Neuronal stem cell (in vitro differentiated cells): ENCODE data around the gene AGPS.

ENCODE experiments used
- DNase-seq: peaks from one replicate; pipeline ENCODE4 v3.0.0-alpha.2; 2013; ENCODE audit warnings: low spot score
- H2AFZ ChIP-seq: one replicate; pipeline ENCODE4 v1.6.1; 2013; ENCODE audit warnings: mild to moderate bottlenecking, low read length, inconsistent platforms
- H2AK5ac ChIP-seq: 2 replicates; pipeline ENCODE4 v1.6.1; 2013; ENCODE audit warnings: low read depth, mild to moderate bottlenecking, inconsistent platforms, low read length, moderate library complexity, mixed read lengths
- H2BK120ac ChIP-seq: 2 replicates; pipeline ENCODE4 v1.6.1; 2013; ENCODE audit warnings: low read depth, mild to moderate bottlenecking, inconsistent platforms, low read length, moderate library complexity, mixed read lengths
- H2BK12ac ChIP-seq: one replicate; pipeline ENCODE4 v1.6.1; 2013; ENCODE audit warnings: low read length, inconsistent platforms
- H2BK15ac ChIP-seq: 2 replicates; pipeline ENCODE4 v1.6.1; 2013; ENCODE audit warnings: mild to moderate bottlenecking, low read length, inconsistent platforms, mixed read lengths
- H2BK5ac ChIP-seq: one replicate; pipeline ENCODE4 v1.6.1; 2013; ENCODE audit warnings: inconsistent platforms, mild to moderate bottlenecking, low read length, moderate library complexity
- H3K14ac ChIP-seq: one replicate; pipeline ENCODE4 v1.6.1; 2013; ENCODE audit warnings: low read length, inconsistent platforms
- H3K18ac ChIP-seq: 2 replicates; pipeline ENCODE4 v1.6.1; 2013; ENCODE audit warnings: low read length, inconsistent platforms
- H3K23ac ChIP-seq: 2 replicates; pipeline ENCODE4 v1.6.1; 2013; ENCODE audit warnings: low read depth, mild to moderate bottlenecking, mixed read lengths, low read length, inconsistent platforms; ENCODE audit not compliant: poor library complexity
- H3K27ac ChIP-seq: replicated peaks from 3 replicates; pipeline ENCODE4 v1.5.1; 2013; ENCODE audit warnings: low read length, inconsistent platforms
- H3K27me3 ChIP-seq, 3 experiments: 2 replicates each; pipeline ENCODE4 v1.6.1; 2013; ENCODE audit warnings: low read length in 3 of 3, mild to moderate bottlenecking in 2 of 3, inconsistent platforms in 1 of 3, low read depth in 1 of 3, mixed read lengths in 1 of 3, moderate library complexity in 1 of 3; ENCODE audit not compliant: control insufficient read depth in 3 of 3, insufficient read depth in 3 of 3
- H3K36me3 ChIP-seq, 2 donors: replicated peaks in 1 of 2; 2 replicates each; pipeline ENCODE4 v1.6.1; 2013; ENCODE audit warnings: low read length in 2 of 2; ENCODE audit not compliant: control insufficient read depth in 2 of 2, insufficient read depth in 2 of 2
- H3K4ac ChIP-seq: 2 replicates; pipeline ENCODE4 v1.6.1; 2013; ENCODE audit warnings: inconsistent platforms, mild to moderate bottlenecking, low read length, moderate library complexity
- H3K4me1 ChIP-seq, 2 donors: 1 replicate in 1 of 2; 2 replicates in 1 of 2; pipeline ENCODE4 v1.6.1; 2013; ENCODE audit warnings: low read length in 2 of 2, low read depth in 1 of 2; ENCODE audit not compliant: control insufficient read depth in 2 of 2, insufficient read depth in 1 of 2
- H3K4me2 ChIP-seq: one replicate; pipeline ENCODE4 v1.6.1; 2013; ENCODE audit warnings: mild to moderate bottlenecking, low read length, inconsistent platforms; ENCODE audit not compliant: insufficient read depth, poor library complexity, severe bottlenecking
- H3K4me3 ChIP-seq, 2 donors: 2 replicates each; pipeline ENCODE4 v1.5.1; 2013; ENCODE audit warnings: low read length in 2 of 2, mild to moderate bottlenecking in 2 of 2, inconsistent platforms in 1 of 2, moderate library complexity in 1 of 2
- H3K79me1 ChIP-seq: one replicate; pipeline ENCODE4 v1.6.1; 2013; ENCODE audit warnings: low read depth, mild to moderate bottlenecking, inconsistent platforms, low read length, moderate library complexity
- H3K9ac ChIP-seq: one replicate; pipeline ENCODE4 v1.6.1; 2013; ENCODE audit warnings: mild to moderate bottlenecking, low read depth, low read length, inconsistent platforms; ENCODE audit not compliant: poor library complexity
- H3K9me3 ChIP-seq, 2 donors: replicated peaks in 1 of 2; 2 replicates each; pipeline versions ENCODE3 to v1.6.1; 2013; ENCODE audit warnings: low read length in 2 of 2, mild to moderate bottlenecking in 2 of 2, inconsistent platforms in 1 of 2, low read depth in 1 of 2, mixed read lengths in 1 of 2, moderate library complexity in 1 of 2; ENCODE audit not compliant: control insufficient read depth in 2 of 2, insufficient read depth in 1 of 2
- H4K8ac ChIP-seq: one replicate; pipeline ENCODE4 v1.6.1; 2013; ENCODE audit warnings: low read depth, mild to moderate bottlenecking, inconsistent platforms, low read length, moderate library complexity
- H4K91ac ChIP-seq: one replicate; pipeline ENCODE4 v1.6.1; 2013; ENCODE audit warnings: low read length, low read depth, mild to moderate bottlenecking, inconsistent platforms; ENCODE audit not compliant: poor library complexity
- WGBS, 2 donors: extraction: QIAGEN DNeasy Blood & Tissue Kit; methylation state at CpG; one replicate each; pipeline ENCODE4 v1.1.7; 2013; ENCODE audit warnings: missing lambda C conversion rate in 2 of 2, mixed read lengths in 1 of 2; ENCODE audit not compliant: insufficient read length in 2 of 2, insufficient replicate concordance in 1 of 2; ENCODE audit errors: extremely low coverage in 2 of 2; 5-methylcytosine and 5-hydroxymethylcytosine counted together

Gene AGPS

GRCh38 chr2:177551989-177552421 lies 159.4 kb downstream of the AGPS start:
- no peak for DNase-seq
- H2BK12ac ChIP-seq, result no peak overlapping the region
- H2BK5ac ChIP-seq, result no peak overlapping the region
- H3K23ac ChIP-seq, result peak overlapping the region; percentile 9
- no peak overlapping the region for H3K4ac ChIP-seq
- peaks cover 0 to 2% of the 10 kb centered on the region in 2 donors for H3K9me3 ChIP-seq
- peak overlapping the region; percentile 96 for H2AFZ ChIP-seq
- H3K9ac ChIP-seq, result peak overlapping the region; percentile 95
- no peaks in the 10 kb centered on the region for H3K27me3 ChIP-seq
- peaks cover 0 to 3% of the 10 kb centered on the region in 2 donors for H3K4me1 ChIP-seq
- no peak overlapping the region for H3K27ac ChIP-seq
- no peak overlapping the region for H2BK15ac ChIP-seq
- H3K18ac ChIP-seq, result no peak overlapping the region
- H3K4me3 ChIP-seq, result peak overlapping the region; percentile 83 to 90
- no CpG with 5 or more reads among the region's 13 CpGs for WGBS, 2 donors
- H4K91ac ChIP-seq, result peak overlapping the region; percentile 11
- no peaks in the 10 kb centered on the region for H3K79me1 ChIP-seq
- H4K8ac ChIP-seq, result no peak overlapping the region
- H3K36me3 ChIP-seq, result no peaks in the 10 kb centered on the region
- no peak overlapping the region for H2BK120ac ChIP-seq
- H3K14ac ChIP-seq, result no peak overlapping the region
- peak overlapping the region; percentile 59 for H3K4me2 ChIP-seq
- H2AK5ac ChIP-seq, result no peak overlapping the region

- no CpG with 5 or more reads among the region's 64 CpGs for WGBS, 2 donors
- peak overlapping the region; percentile 97 for H3K18ac ChIP-seq
- peak overlapping the region; percentile 83 to 90 for H3K4me3 ChIP-seq
- peaks cover 0 to 4% of the 10 kb centered on the region in 2 donors for H3K9me3 ChIP-seq
- H3K27me3 ChIP-seq, result no peaks in the 10 kb centered on the region
- peaks cover 0 to 3% of the 10 kb centered on the region in 2 donors for H3K4me1 ChIP-seq
- no peaks in the 10 kb centered on the region for H3K79me1 ChIP-seq
- peak overlapping the region; percentile 96 for H2AFZ ChIP-seq
- no peak overlapping the region for H2BK12ac ChIP-seq
- DNase-seq, result peak; percentile 88
- H4K91ac ChIP-seq, result peak overlapping the region; percentile 11
- peak overlapping the region; percentile 91 for H3K27ac ChIP-seq
- peak overlapping the region; percentile 95 for H3K9ac ChIP-seq
- H3K36me3 ChIP-seq, result no peaks in the 10 kb centered on the region
- no peak overlapping the region for H2BK15ac ChIP-seq
- H3K23ac ChIP-seq, result peak overlapping the region; percentile 86
- no peak overlapping the region for H2BK120ac ChIP-seq
- H3K4ac ChIP-seq, result no peak overlapping the region
- H3K4me2 ChIP-seq, result peak overlapping the region; percentile 63
- H4K8ac ChIP-seq, result no peak overlapping the region
- H2AK5ac ChIP-seq, result no peak overlapping the region
- no peak overlapping the region for H3K14ac ChIP-seq
- peak overlapping the region; percentile 79 for H2BK5ac ChIP-seq
Observed at GRCh38 chr2:177552422-177553175, 160.0 kb downstream of the AGPS start.

GRCh38 chr2:177553176-177553884 lies 160.8 kb downstream of the AGPS start:
- Histone ChIP-seq H3K4me1 (peaks cover 0 to 3% of the 10 kb centered on the region in 2 donors), H3K79me1 (no peaks in the 10 kb centered on the region), H3K23ac (peak overlapping the region; percentile 86), H2BK12ac (no peak overlapping the region), H3K4ac (no peak overlapping the region), H3K27me3 (no peaks in the 10 kb centered on the region), H2AK5ac (no peak overlapping the region), H2BK15ac (no peak overlapping the region), H3K27ac (no peak overlapping the region), H3K4me3 (peak overlapping the region; percentile 83 to 90), H2BK120ac (no peak overlapping the region), H3K9ac (no peak overlapping the region), H4K91ac (no peak overlapping the region), H3K4me2 (peak overlapping the region; percentile 63), H3K18ac (peak overlapping the region; percentile 97), H3K14ac (no peak overlapping the region), H3K36me3 (no peaks in the 10 kb centered on the region), H4K8ac (no peak overlapping the region), H3K9me3 (peaks cover 0 to 8% of the 10 kb centered on the region in 2 donors), H2AFZ (peak overlapping the region; percentile 96), H2BK5ac (peak overlapping the region; percentile 79)
- DNase-seq, result no peak
- no CpG with 5 or more reads among the region's 17 CpGs for WGBS, 2 donors

GRCh38 chr2:177554365-177554764 lies 161.8 kb downstream of the AGPS start:
- Histone ChIP-seq H3K14ac (no peak overlapping the region), H4K91ac (no peak overlapping the region), H3K9me3 (peaks cover 0 to 18% of the 10 kb centered on the region in 2 donors), H3K4ac (no peak overlapping the region), H2AK5ac (no peak overlapping the region), H3K79me1 (no peaks in the 10 kb centered on the region), H3K27me3 (no peaks in the 10 kb centered on the region), H2BK5ac (no peak overlapping the region), H3K23ac (no peak overlapping the region), H2BK15ac (no peak overlapping the region), H2BK120ac (no peak overlapping the region), H3K18ac (no peak overlapping the region), H2BK12ac (no peak overlapping the region), H3K9ac (no peak overlapping the region), H3K36me3 (no peaks in the 10 kb centered on the region), H3K4me2 (no peak overlapping the region), H4K8ac (no peak overlapping the region), H3K4me1 (peaks cover 0 to under 1% of the 10 kb centered on the region in 2 donors), H3K4me3 (no peak overlapping the region), H2AFZ (no peak overlapping the region), H3K27ac (no peak overlapping the region)
- no peak for DNase-seq
